ENCODE measurements around the gene TRIM63. TPM values are rescaled to one million over a fixed set of nuclear protein-coding genes. Genes with fewer than 3 reads are reported as not detected.

Gene TRIM63
- total RNA-seq, 6 donors from 2014 or later = 0.26 to 0.61 (median 0.34) TPM; not detected in 3

GRCh38 chr1:26037904-26038303 is 29.5 kb downstream of the TRIM63 start:
- Histone ChIP-seq H3K36me3 (no peaks in the 10 kb centered on the region), H3K4me1 (peaks cover 12 to 18% (median 13%) of the 10 kb centered on the region in 4 donors), H3K27ac (no peak overlapping the region), H3K4me3 (no peak overlapping the region), H3K9me3 (no peaks in the 10 kb centered on the region), H3K27me3 (peaks cover 0 to 3% (median 0%) of the 10 kb centered on the region in 4 donors)
- no peak for ATAC-seq (ENCODE audit: low FRiP score in 2 of 2)
- no peak for DNase-seq
- no peak for TF ChIP-seq POLR2AphosphoS5 (IDR thresholded peaks at IDR 0.05)
- TF ChIP-seq POLR2A (IDR thresholded peaks at IDR 0.05) = no peak
- no peak for TF ChIP-seq EP300 (IDR thresholded peaks at IDR 0.05)
- WGBS, 2 donors = 77 to 100% methylated on average over 1 to 6 of the region's 6 CpGs

DNA sequence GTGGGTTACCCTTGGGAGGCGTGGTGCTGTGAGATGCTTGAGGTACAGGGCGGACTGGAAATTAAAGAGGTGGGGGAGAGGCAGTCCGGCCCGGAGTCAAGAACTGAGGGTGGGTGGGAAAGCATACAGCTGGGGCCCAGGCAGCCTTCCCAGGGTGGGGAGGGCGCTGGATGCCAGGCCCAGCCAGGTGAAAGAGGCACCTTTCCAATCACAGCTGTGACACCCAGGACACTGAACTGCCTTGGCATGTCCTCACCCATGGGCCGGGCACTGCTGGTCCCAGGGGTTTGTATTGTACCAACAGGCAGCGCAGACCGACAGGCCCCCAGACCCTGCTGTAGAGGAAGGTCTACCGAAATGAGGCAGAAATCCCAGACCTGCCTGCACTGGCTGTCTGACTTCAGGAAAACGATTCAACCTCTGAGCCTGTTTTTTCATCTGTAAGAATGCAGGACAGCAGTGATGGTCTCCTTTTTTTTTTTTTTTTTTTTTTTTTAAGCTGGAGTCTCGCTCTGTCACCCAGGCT is 30.6 kb downstream of the TRIM63 start:
- TF ChIP-seq, protein P1, sequence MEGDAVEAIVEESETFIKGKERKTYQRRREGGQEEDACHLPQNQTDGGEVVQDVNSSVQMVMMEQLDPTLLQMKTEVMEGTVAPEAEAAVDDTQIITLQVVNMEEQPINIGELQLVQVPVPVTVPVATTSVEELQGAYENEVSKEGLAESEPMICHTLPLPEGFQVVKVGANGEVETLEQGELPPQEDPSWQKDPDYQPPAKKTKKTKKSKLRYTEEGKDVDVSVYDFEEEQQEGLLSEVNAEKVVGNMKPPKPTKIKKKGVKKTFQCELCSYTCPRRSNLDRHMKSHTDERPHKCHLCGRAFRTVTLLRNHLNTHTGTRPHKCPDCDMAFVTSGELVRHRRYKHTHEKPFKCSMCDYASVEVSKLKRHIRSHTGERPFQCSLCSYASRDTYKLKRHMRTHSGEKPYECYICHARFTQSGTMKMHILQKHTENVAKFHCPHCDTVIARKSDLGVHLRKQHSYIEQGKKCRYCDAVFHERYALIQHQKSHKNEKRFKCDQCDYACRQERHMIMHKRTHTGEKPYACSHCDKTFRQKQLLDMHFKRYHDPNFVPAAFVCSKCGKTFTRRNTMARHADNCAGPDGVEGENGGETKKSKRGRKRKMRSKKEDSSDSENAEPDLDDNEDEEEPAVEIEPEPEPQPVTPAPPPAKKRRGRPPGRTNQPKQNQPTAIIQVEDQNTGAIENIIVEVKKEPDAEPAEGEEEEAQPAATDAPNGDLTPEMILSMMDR (IDR thresholded peaks at IDR 0.05) = no peak
- TF ChIP-seq POLR2AphosphoS5 (IDR thresholded peaks at IDR 0.05) = no peak
- no peak for TF ChIP-seq EP300 (IDR thresholded peaks at IDR 0.05)
- TF ChIP-seq POLR2A (IDR thresholded peaks at IDR 0.05) = no peak
- no peaks in the 10 kb centered on the region for H3K36me3 ChIP-seq
- no peak for DNase-seq
- H3K4me1 ChIP-seq = peaks cover 12 to 18% (median 13%) of the 10 kb centered on the region in 4 donors
- H3K27ac ChIP-seq = no peak overlapping the region
- no peaks in the 10 kb centered on the region for H3K9me3 ChIP-seq
- ATAC-seq (ENCODE audit: low FRiP score in 2 of 2) = no peak
- H3K27me3 ChIP-seq = peaks cover 0 to 3% (median 0%) of the 10 kb centered on the region in 4 donors
- 73 to 86% methylated on average over 6 to 11 of the region's 11 CpGs for WGBS, 2 donors
- no peak overlapping the region for H3K4me3 ChIP-seq

- ATAC-seq (ENCODE audit: low FRiP score in 2 of 2) (peak; percentile 97), DNase-seq (peak; percentile 84 to 96)
- WGBS, 2 donors = 8 to 21% methylated on average over 22 to 24 of the region's 39 CpGs
- H3K4me1 ChIP-seq = peaks cover 12 to 18% (median 13%) of the 10 kb centered on the region in 4 donors
- TF ChIP-seq EP300 (IDR thresholded peaks at IDR 0.05) = peak in 1 of 4 donors; percentile 55
- TF ChIP-seq POLR2AphosphoS5 (IDR thresholded peaks at IDR 0.05) = peak; percentile 39 to 50
- no peak for TF ChIP-seq POLR2A (IDR thresholded peaks at IDR 0.05)
- TF ChIP-seq, protein P1 (IDR thresholded peaks at IDR 0.05) = peak; percentile 99 to 100 (median 99)
- peak overlapping the region; percentile 54 to 90 (median 80) for H3K4me3 ChIP-seq
- H3K27me3 ChIP-seq = peaks cover 0 to 3% (median 0%) of the 10 kb centered on the region in 4 donors
- H3K9me3 ChIP-seq = no peaks in the 10 kb centered on the region
- H3K27ac ChIP-seq = peak overlapping the region; percentile 41 to 85 (median 82)
- no peaks in the 10 kb centered on the region for H3K36me3 ChIP-seq
Observed at GRCh38 chr1:26035959-26036755, 31.3 kb downstream of the TRIM63 start.

- peak; percentile 96 to 99 for DNase-seq
- no peaks in the 10 kb centered on the region for H3K9me3 ChIP-seq
- peaks cover 0 to 3% (median 0%) of the 10 kb centered on the region in 4 donors for H3K27me3 ChIP-seq
- peak; percentile 96 to 98 for ATAC-seq (ENCODE audit: low FRiP score in 2 of 2)
- H3K4me3 ChIP-seq = peak overlapping the region; percentile 54 to 90 (median 80)
- H3K27ac ChIP-seq = peak overlapping the region; percentile 41 to 85 (median 82)
- H3K36me3 ChIP-seq = no peaks in the 10 kb centered on the region
- H3K4me1 ChIP-seq = peaks cover 12 to 18% (median 13%) of the 10 kb centered on the region in 4 donors
- 0 to 2% methylated on average over 34 to 38 of the region's 60 CpGs for WGBS, 2 donors
- TF ChIP-seq POLR2A (IDR thresholded peaks at IDR 0.05) = peak in 3 of 4 donors; percentile 48 to 83 (median 77)
- peak; percentile 58 to 88 for TF ChIP-seq POLR2AphosphoS5 (IDR thresholded peaks at IDR 0.05)
- no peak for TF ChIP-seq EP300 (IDR thresholded peaks at IDR 0.05)
- TF ChIP-seq, protein P1 (IDR thresholded peaks at IDR 0.05) = peak in 1 of 6 experiments; percentile 12
Observed at GRCh38 chr1:26035203-26035958, 32.0 kb downstream of the TRIM63 start.

All from upper lobe of left lung (tissue), 6 donors.